K562 (cell line): Measurements from ENCODE around the gene NTRK1.

ENCODE experiments used
- HDAC2 ChIP-seq: fragments of 450-650 bp; IDR thresholded peaks from 2 replicates; pipeline ENCODE4 v1.6.1; 2016; ENCODE audit warnings: mild to moderate bottlenecking
- MTF1 ChIP-seq: fragments of 250-450 bp; sonication (Bioruptor Pico); IDR thresholded peaks from 2 replicates; pipeline ENCODE4 v1.9.0; 2021; ENCODE audit warnings: moderate library complexity, mild to moderate bottlenecking, inconsistent platforms, borderline replicate concordance
- POLR2A ChIP-seq: fragments of 450-650 bp; conservative IDR thresholded peaks from 2 replicates; pipeline ENCODE4 v1.6.1; 2016
- TCF7L2 ChIP-seq: fragments of 150-350 bp; IDR thresholded peaks from 2 replicates; pipeline ENCODE4 v1.6.1; 2016; ENCODE audit warnings: low read depth, mild to moderate bottlenecking, low read length, moderate library complexity
- ZZZ3 ChIP-seq: fragments of 450-650 bp; IDR thresholded peaks from 2 replicates; pipeline ENCODE4 v1.6.1; 2016; ENCODE audit warnings: antibody characterized with exemption, mild to moderate bottlenecking, moderate library complexity

DNA sequence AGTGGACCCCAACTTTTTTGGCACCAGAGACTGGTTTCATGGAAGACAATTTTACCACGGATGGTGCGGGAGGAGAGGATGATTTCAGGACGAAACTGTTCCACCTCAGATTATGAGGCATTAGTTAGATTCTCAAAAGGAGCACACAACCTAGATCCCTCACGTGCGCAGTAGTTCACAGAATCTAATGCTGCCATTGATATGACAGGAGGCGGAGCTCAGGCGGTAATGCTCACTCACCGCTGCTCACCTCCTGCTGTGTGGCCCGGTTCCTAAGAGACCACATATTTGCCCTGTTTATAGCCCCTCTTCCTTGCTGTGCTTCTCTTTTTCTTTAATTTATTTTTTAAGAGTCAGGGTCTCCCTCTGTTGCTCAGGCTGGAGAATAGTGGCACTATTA lies 4.6 kb downstream of the NTRK1 start:
- no peak for TF ChIP-seq ZZZ3
- no peak for TF ChIP-seq POLR2A
- TF ChIP-seq MTF1 (CRISPR knock-in tag), result no peak
- TF ChIP-seq HDAC2, result no peak
- TF ChIP-seq TCF7L2, result no peak
